Measurements from ENCODE around the gene S100A7A. TPM values are rescaled to one million over a fixed set of nuclear protein-coding genes. Genes with fewer than 3 reads are reported as not detected.
"Not testable (repeated sequence)": the region's sequence is repeated elsewhere in the genome, so short reads cannot be mapped to it uniquely, and the experiment has no call there.

The S100A7A gene
- total RNA-seq, 1 experiment from 2014 or later: not detected

DNA sequence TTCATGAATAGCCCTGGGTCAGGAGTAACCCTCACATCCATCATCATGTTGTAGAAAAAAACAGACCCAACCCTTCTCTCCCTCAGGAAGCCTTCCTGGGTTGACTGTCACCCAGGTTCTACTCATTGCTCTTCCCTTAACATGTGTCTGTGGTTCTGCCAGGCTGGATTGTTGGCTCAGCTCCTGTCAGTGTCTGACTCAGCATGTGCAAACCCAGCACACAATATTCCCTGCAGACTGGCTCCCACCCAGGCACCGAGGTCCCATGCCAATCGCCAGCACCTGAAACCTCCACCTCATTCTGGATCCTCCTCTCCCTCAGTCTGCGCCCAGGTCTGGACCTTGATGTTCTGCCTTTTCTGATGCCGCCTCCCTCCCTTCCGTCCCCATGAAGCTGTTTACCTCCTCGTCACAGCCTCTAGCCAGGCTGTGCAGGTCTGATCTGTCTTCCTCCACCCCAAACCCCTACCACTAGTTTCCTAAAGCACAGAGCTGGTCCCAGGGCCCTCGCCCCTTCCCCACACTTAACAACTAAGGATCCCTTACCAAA is 21.1 kb upstream of the S100A7A start:
- peak; percentile 38 for DNase-seq (ENCODE audit: low read depth)

DNA sequence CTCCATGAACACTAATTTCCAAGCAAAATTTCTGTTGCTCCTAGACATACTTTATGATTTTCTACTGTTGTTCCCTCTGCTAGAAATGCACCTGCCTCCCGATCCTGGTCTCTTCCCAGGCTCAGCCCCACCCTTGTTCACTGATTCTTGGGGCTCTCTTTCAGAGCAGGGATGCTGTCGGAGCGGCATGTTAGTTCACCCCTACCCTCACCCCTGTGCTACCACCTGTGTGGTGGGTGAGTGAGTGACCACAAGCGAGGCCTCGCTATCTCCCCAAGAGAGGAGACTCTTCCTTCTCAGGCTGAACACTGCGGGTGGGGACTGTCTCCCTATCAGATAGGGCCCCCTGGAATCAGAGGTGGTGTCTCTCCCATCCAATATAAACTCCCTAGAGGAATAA is 20.5 kb upstream of the S100A7A start:
- DNase-seq (ENCODE audit: low read depth): no peak

DNA sequence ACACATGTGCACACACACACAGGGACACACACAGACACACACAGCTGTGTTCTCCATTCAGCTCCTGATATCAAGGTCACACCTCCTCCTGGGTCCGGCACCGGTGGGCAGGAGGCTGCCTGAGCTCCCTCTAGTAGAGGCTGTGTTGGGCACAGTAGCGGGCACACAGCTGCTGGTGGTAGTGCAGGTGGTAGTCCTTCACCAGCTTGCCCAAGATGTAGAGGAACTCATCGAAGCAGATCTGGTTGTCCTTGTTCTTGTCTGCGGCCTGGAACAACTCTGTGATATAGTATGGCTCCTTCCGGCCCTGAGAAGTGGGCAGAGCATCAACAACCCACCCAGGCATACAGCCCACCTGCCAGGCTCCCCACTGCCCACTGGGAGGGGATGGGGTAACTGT is 19.9 kb upstream of the S100A7A start:
- no peak for DNase-seq (ENCODE audit: low read depth)

DNA sequence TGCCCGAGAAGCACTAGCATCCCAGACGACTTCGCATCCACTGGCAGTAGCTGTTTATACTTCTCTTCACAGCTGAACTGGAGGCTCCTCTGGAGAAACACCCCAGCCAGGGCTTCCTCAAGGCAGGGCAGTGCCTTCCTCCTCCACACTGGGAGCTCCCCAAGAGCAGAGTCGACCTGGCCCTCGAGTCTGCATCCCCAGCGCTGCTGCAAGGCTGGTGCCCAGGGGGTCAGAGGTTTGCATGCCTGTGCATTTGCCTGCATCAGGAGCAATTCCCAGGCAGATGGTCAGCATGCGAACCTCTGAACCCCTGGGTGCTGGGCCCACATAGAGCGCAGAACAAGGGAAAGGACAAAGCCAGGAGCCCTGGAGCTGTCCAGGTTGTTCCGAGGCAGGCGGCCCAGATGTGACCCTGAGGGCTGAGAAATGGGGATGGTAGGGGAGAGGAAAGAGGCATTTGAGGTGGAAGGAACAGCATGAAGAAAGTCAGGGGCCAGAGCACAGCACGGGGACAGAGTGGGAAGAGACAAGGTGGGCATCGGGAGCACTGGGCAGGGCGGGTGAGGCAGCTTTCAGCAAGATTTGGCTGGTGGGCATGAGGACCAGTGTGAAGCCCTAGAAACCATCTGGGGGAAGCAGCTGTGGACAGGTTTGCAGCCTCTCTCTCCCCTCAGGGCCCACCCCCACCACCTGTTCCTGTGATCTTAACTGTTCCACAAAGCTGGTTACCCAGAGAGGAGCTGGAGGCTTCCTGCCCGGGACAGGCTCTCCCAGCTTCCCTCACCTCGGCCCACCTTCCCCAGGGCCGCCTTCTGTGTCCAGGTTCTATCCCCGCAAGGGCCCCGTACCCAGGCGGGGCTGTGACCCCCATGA is 19.0 kb upstream of the S100A7A start:
- no peak for DNase-seq (ENCODE audit: low read depth)

DNA sequence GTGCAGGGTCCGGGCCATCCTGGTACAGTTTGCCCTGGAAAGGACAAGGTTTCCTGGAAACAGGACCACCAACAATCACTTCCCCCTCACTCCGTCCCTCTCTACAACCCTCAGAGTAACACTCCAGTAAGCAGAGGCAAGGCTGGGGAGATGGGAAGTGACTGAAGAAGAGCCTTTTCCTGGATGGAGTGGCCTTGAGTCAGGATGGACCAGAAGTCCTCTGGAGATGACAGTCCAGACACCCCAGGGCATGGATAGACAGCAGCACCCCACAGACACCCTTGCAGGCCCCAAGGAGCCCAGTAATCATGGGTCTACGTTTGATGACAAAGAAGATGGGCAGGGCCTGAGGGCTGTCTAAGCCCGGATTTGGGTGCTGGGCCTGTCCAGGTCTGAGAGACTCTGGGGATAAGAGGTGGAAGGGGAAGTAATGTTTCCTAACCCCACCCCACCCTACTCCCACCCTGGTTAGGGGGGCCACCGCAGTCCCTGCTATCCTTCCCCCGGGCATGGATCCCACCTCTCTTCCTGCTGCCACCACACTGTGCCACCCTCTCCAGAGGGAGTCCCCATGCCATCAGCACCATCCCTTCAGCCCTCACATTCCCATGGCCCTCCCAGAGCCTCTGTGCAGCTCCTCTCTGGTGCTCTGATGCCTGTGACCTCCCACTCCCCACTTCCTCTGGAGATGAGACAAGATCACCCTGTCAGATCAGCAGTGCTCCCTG is 18.2 kb upstream of the S100A7A start:
- no peak for DNase-seq (ENCODE audit: low read depth)

DNA sequence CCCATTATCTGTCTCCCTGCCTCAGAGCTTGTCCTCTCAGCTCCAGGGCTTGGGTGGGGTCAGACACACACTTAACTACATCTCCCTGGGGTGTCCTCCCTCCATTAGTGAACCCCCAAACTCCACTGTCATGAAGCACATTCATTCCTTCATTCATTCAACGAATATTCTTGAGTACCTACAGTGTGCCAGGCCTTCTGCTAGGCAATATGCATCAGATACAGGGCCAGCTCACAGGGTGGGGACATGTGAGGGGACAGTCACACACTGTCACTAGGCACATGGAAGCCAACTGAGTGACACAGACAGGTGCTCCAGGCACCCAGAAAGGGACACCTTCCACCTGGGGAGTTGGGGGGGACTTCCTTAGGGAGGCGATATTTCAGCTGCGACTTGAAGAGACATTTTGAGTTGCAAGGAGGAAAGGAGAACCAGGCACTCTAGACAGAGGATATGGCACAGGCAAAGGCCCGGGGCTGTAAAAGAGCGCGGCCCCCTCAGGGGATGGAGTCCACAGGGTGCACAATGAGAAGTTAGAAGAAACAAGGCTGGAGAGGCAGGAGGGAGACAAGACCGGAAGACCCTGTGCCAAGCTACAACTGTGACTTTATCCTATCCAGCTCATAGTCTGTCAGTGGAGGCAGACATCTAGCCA is 16.8 kb upstream of the S100A7A start:
- no peak for DNase-seq (ENCODE audit: low read depth)

DNA sequence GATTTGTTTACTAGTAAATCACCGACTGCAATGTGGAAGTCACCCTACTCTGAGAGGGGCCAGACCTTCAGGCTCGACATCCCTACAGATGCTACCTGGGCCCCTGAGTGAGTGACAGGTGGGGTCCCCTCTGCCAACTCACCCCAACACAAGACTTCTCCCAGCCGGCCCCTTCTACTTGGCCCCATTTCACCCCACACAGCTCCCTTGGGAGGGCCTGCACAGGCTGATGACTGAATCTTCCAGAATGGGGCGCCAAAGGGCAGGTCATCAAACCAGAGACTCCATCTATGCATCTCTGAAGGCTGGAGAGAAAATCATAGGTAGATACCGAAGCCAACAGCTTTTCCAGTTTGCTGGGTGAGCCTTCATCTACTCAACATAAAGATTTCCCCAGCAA is 16.1 kb upstream of the S100A7A start:
- DNase-seq (ENCODE audit: low read depth): no peak

DNA sequence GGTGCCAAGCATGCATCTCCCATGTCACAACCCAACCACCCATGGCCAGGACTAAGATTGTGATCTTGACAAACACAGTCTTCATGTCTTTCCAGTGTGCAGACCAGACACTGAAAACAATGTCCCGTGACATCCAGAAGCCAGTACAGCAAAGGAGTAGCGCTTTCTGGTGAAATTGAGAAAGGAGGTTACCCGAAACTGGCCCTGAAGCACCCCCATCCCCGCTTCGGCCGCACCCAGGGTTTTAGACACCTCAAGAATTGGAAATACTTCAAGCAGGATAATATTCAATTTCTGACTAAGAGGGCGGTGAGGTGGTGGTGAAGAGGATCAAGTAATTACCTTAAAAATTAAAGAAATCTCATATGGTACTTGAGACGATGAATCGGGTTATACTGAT is 14.9 kb upstream of the S100A7A start:
- DNase-seq (ENCODE audit: low read depth): no peak

DNA sequence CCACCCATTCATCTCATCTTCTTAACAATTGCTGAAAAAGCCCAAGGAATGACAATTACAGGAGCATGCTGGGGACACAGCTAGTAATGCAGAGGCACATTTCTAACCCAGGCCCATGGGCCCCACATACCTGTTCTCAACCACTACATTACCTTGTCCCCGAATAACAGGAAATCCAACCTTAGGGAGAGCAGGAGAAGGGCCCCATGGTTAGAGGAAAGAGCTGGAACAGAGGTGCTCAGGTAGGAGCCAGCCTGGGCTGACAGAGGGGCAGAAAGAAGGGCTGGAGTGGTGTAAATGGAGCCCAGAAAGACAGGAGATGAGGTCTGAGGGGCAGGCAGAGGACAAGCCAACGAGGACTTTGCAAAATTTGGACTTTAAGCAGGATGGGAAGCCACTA is 14.1 kb upstream of the S100A7A start:
- DNase-seq (ENCODE audit: low read depth): no peak

DNA sequence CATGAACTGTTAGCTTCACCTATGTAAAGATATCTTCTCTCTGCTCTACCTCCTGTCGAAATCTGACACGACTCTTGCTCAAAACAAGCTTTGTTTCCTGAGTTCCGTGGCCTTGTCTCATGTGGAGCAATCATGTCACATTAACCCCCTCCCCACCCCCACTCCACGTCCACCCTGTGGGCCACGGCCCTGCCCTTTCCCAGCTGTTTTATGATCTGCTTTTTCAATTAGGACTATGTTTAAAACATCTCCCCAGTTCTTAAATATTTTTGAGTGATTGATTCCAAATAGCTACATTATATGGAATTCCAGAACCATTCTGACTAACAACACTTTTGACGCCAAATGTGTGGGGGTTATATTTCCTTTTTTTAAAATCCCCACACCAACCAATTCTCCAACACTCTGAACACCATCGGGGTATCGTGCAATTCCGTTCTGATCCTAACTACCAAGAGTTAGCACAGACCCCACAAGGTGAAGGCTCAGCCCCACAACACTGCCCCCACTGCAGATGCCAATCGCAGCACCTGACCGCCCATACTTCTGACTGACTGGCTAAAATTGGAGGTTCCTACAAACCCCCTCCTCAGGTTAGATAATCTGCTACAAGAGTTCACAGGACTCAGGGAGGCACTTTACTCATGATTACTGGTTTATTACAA is 12.8 kb upstream of the S100A7A start:
- DNase-seq (ENCODE audit: low read depth): no peak

DNA sequence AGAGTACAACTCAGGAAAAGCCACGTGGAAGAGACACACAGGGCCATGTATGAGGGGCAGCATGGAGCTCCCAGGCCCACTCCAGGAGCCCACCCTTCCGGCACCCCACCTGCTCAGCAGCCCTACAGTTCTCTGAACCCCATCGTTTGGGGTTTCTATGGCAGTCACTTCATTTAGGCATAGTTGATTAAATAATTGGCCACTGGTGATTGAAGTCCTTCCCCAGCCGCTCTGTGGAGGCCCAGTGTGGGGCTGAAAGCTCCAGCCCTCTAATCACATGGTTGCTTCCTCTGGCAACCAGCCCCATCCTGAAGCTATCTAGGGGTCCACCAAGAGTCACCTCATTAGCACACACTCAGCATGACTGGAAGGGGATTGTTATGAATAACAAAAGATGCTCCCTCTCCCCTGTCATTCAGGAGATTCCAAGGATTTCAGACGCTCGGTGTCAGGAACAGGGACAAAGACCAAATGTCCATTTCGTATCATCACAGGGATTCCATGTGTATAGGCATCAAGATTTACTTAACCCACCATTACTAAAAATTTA is 12.2 kb upstream of the S100A7A start:
- no peak for DNase-seq (ENCODE audit: low read depth)

DNA sequence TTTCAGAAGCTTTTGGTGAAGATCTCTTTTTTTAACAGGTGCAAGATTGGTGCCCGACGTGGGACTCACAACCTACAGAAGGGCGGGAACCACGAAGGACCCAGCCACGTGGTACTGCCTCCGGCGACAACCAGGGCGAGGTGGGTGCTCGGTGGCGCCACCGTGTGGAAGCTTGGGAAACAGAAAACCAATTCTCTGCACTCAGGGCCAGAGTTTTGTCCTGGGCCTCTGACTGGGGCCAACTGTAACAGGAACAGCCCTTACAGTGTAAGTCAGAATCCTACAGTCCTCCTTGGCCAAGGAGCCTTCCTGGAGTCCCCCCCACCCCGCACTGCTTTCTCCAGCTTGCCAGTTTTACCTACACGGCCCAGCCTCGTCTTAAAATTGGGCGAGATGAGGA is 11.6 kb upstream of the S100A7A start:
- peak; percentile 51 for DNase-seq (ENCODE audit: low read depth)

DNA sequence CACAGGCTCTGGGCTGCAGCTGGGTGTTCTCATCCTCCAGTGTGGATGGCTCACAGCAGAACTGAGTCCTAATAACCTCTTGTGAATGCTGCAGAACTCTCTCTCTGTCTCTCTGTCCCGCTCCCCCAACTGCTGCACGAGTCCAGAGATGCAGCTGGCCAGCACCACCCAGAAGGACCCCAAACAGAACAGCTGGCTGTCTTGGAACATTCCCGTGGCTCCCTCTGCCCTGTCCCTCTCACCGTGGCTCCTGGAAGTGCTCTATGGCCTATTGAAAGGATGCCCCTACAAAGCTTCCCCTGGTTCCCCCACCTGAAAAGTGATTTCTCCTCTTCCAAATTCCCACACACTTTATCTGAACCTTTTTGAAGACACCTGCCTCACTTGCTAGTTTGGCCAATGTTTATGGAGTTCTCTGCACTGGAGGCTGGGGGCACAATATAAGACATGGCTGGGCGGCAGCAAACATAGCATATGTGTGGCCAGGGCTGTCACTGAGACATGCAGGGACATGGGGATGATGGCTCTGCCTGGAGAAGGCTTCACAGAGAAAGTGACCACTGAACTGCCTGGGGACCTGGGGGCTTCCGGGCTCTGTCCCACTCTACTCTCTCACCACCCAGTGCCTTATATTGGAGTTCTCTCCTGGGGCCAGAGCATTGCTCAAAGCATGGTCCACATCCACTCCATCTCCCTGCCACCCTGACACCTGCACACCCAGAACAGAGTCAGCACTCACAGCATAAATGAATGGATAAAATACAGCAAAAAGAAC is 10.3 kb upstream of the S100A7A start:
- DNase-seq (ENCODE audit: low read depth): not testable (repeated sequence)

DNA sequence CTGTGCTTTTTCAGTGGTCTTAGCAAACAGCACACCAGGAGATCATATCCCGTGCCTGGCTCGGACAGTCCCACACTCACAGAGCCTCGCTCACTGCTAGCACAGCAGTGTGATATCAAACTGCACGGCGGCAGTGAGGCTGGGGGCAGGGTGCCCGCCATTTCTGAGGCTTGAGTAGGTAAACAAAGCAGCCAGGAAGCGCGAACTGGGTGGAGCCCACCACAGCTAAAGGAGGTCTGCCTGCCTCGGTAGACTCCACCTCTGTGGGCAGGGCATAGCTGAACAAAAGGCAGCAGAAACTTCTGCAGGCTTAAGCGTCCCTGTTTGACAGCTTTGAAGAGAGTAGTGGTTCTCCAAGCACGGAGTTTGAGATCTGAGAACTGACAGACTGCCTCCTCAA is 9.0 kb upstream of the S100A7A start:
- not testable (repeated sequence) for DNase-seq (ENCODE audit: low read depth)

DNA sequence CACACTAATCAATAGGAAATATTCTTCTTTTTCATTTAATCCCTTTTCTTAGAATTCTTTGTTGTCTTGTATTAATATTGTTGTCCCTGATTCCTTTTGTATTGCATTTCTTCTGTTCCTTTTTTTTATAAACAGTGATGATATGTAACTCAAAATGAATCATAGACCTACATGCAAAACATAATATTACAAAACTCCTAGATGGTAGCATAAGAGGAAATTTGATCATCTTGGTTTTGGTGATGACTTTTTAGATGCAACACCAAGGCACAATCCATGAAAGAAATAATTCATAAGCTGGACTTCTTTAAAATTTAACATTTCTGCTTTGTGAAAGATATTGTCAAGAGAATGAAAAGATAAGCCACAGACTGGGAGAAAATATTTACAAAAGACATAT is 2.4 kb upstream of the S100A7A start:
- not testable (repeated sequence) for DNase-seq (ENCODE audit: low read depth)

DNA sequence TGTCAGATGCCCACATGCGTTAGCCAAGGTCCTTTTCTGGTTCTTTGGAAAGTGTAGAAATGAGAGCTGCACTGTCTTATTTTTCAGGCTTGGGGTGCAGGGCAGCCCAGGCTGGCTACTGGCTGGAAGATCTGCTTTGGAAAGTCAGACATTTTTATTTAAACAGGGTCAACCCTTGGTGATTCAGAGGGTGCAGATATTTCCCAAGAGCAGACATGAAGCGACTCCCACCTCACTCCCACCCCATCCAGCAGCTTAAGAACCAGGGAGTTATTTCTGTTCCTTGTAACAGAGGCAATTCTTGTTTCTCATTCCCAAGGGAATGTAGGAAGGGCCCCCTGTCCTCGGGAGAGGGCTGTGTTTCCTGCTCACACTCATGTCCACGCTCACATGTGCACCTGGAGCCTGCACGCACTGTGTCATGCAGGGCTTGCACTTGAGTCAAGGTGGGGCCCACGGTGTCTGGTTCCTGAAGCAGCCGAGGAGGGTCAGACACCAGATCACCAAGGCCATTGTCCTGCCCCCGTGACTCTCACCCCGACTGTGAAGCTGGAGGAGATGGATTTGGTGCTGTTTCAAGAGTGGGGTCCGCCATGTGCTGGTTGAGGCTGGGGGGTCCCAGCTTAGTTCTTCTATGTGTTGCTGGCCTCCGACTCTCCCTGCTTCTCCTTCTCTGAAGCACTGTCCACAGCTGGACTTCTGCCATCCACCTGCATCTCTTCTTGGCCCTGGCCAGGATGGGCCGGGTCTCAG is 992 bp downstream of the S100A7A start:
- no peak for DNase-seq (ENCODE audit: low read depth)

DNA sequence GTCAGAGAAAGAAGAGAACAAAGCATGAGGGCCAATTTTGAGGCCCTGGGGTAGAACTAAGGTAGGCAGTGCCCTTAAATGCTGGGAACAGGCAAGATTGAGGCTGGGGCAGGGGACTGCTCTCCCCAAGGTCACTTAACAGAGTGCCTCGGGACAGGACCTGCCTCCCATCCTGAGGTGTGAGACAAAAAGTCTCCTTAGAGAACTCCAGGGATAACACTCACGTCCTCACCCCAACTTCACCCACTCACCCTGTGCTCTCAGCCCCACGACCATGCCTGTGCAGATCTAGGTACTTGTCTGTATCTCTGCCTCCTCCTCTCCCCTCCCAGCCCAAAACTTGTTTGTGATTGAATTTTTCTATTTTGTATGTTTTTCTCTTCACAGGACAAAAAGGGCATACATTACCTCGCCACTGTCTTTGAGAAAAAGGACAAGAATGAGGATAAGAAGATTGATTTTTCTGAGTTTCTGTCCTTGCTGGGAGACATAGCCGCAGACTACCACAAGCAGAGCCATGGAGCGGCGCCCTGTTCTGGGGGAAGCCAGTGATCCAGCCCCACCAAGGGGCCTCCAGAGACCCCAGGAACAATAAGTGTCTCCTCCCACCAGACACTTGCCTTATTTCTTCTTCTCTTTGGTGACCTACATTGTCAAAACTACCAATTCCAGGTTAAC is 2.6 kb downstream of the S100A7A start:
- DNase-seq (ENCODE audit: low read depth): not testable (repeated sequence)

DNA sequence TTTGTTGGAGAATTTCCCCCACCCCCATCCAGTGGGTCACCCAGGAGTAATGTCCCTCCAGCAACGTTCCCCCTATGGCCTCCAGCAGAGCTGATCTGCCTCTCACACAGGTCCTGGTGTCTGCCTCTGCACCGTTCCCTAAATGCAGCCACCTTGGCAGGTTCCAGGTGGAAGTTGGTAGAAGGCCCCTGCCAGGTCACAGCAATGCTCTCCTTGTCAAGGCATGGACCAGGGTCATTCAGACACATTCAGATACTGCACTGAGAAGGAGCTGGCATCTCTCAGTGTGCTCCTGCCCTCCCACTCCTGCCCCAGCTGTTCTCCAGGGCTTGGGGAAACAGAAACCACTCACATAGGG is 3.1 kb downstream of the S100A7A start:
- not testable (repeated sequence) for DNase-seq (ENCODE audit: low read depth)

DNA sequence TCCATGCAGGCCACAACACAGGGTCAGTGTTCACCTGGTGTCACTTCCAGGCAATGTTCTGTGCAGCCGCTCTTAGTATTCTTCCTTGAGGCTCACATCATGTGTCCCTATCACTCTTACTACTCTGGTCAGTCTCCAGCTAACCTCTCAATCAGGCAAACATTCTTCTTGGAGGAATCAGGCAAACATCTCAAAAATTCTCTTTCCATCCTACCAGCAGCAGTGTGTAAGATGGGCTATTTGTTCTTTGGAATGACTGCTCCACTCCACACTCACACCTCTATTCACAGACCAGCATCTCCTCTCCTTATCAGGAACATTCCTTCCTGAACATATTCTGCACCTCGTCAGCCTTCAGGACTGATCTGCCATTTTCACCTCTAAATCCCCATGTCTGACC is 4.0 kb downstream of the S100A7A start:
- no peak for DNase-seq (ENCODE audit: low read depth)
